AG10803 (cell line): ENCODE results near the gene S100G.

Experiments
- DNase-seq: peaks from one replicate; pipeline ENCODE4 v3.0.0; 2010; ENCODE audit warnings: low read depth
- H3K4me3 ChIP-seq: 2 replicates; pipeline ENCODE4 v1.5.1; 2011; ENCODE audit warnings: mild to moderate bottlenecking, low read length, control low read depth
- CTCF ChIP-seq: conservative IDR thresholded peaks from 2 replicates; pipeline ENCODE4 v1.5.1; 2011; ENCODE audit warnings: mild to moderate bottlenecking, low read length, control low read depth, inconsistent platforms

The S100G gene

GRCh38 chrX:16633754-16634153, 16.2 kb upstream of the S100G start:
- no peak for TF ChIP-seq CTCF
- no peak overlapping the region for H3K4me3 ChIP-seq
- DNase-seq = no peak

GRCh38 chrX:16635040-16635439, 14.9 kb upstream of the S100G start:
- TF ChIP-seq CTCF = no peak
- no peak for DNase-seq
- H3K4me3 ChIP-seq = no peak overlapping the region

GRCh38 chrX:16635596-16635995, 14.4 kb upstream of the S100G start:
- H3K4me3 ChIP-seq = no peak overlapping the region
- no peak for TF ChIP-seq CTCF
- DNase-seq = no peak

GRCh38 chrX:16638533-16638932, 11.4 kb upstream of the S100G start:
- no peak overlapping the region for H3K4me3 ChIP-seq
- no peak for TF ChIP-seq CTCF
- DNase-seq = no peak

- TF ChIP-seq CTCF = no peak
- no peak overlapping the region for H3K4me3 ChIP-seq
- no peak for DNase-seq
Measured at GRCh38 chrX:16639966-16640365, 10.0 kb upstream of the S100G start.

GRCh38 chrX:16640823-16641222, 9.1 kb upstream of the S100G start:
- no peak overlapping the region for H3K4me3 ChIP-seq
- DNase-seq = no peak
- no peak for TF ChIP-seq CTCF

- no peak for TF ChIP-seq CTCF
- H3K4me3 ChIP-seq = no peak overlapping the region
- peak; percentile 88 for DNase-seq
Measured at GRCh38 chrX:16643176-16643575, 6.8 kb upstream of the S100G start.
